OCI-LY7 (cell line): Measurements from ENCODE around the gene LRBA. TPM values are rescaled to one million over a fixed set of nuclear protein-coding genes. Genes with fewer than 3 reads are reported as not detected.

Experiments used
- BruUV-seq: library from RNA; stranded (reverse); fragments of 400-500 nt; replicated peaks from 2 replicates; lab custom pipeline; 2021; lab: Mats Ljungman, UMichigan
- CTCF ChIA-PET: fragments of 300-600 bp; sonication (Branson Sonifier 250); formaldehyde crosslinking; loops from one replicate; lab custom pipeline; 2022; ENCODE audit warnings: antibody characterized with exemption; ENCODE audit not compliant: unreplicated experiment; lab: Charles Lee
- POLR2A ChIA-PET: fragments of 300-600 bp; sonication (Branson Sonifier 250); formaldehyde crosslinking; loops from one replicate; lab custom pipeline; 2022; ENCODE audit warnings: antibody characterized with exemption; lab: Charles Lee
- DNase-seq: peaks from one replicate; pipeline ENCODE4 v3.0.0-alpha.2; 2015; ENCODE audit warnings: low spot score
- H2AFZ ChIP-seq: fragments of 200-600 bp; sonication (generic), shearing (Covaris generic); 2 replicates; pipeline ENCODE4 v1.6.1; 2014; ENCODE audit warnings: mild to moderate bottlenecking, antibody characterized with exemption, low read length, moderate library complexity
- H3K27ac ChIP-seq: fragments of 200-600 bp; sonication (generic); 2 replicates; pipeline ENCODE4 v1.5.1; 2014; ENCODE audit warnings: mixed run types, low read depth, mild to moderate bottlenecking, moderate library complexity, low read length, inconsistent platforms; ENCODE audit not compliant: poor library complexity, severe bottlenecking
- H3K36me3 ChIP-seq: fragments of 200-600 bp; sonication (generic); 2 replicates; pipeline ENCODE4 v1.6.1; 2014; ENCODE audit warnings: mild to moderate bottlenecking, antibody characterized with exemption, low read length, moderate library complexity, mixed read lengths; ENCODE audit not compliant: insufficient read depth
- H3K4me1 ChIP-seq: fragments of 200-600 bp; sonication (generic); 2 replicates; pipeline ENCODE4 v1.5.1; 2014; ENCODE audit warnings: mild to moderate bottlenecking, low read length; ENCODE audit not compliant: insufficient read depth, poor library complexity, severe bottlenecking
- H3K4me2 ChIP-seq: fragments of 200-600 bp; sonication (generic); 2 replicates; pipeline ENCODE4 v1.6.1; 2014; ENCODE audit warnings: mild to moderate bottlenecking, low read length
- H3K4me3 ChIP-seq: fragments of 200-600 bp; sonication (generic); 2 replicates; pipeline ENCODE4 v1.5.1; 2014; ENCODE audit warnings: mild to moderate bottlenecking, low read depth, low read length; ENCODE audit not compliant: poor library complexity, severe bottlenecking
- H3K79me2 ChIP-seq: fragments of 200-600 bp; sonication (generic); 2 replicates; pipeline ENCODE4 v1.6.1; 2016; ENCODE audit warnings: low read depth, mild to moderate bottlenecking, low read length, moderate library complexity, mixed read lengths; ENCODE audit not compliant: insufficient read depth
- H3K9me2 ChIP-seq: fragments of 200-600 bp; sonication (generic); 2 replicates; pipeline ENCODE4 v1.6.1; 2016; ENCODE audit warnings: mild to moderate bottlenecking, low read length, mixed read lengths; ENCODE audit not compliant: insufficient read depth
- H3K9me3 ChIP-seq: fragments of 200-600 bp; sonication (generic); 2 replicates; pipeline ENCODE4 v1.6.1; 2014; ENCODE audit warnings: mild to moderate bottlenecking, mixed run types, low read length, mixed read lengths
- H4K20me1 ChIP-seq: fragments of 200-600 bp; sonication (generic); 2 replicates; pipeline ENCODE4 v1.6.1; 2014; ENCODE audit warnings: mild to moderate bottlenecking, antibody characterized with exemption, low read length, moderate library complexity, mixed read lengths; ENCODE audit not compliant: insufficient read depth
- EZH2phosphoT487 ChIP-seq: fragments of 200-600 bp; sonication (generic); IDR thresholded peaks from 2 replicates; pipeline ENCODE4 v1.6.1; 2018; ENCODE audit warnings: low read depth, borderline replicate concordance, mild to moderate bottlenecking, mixed run types, antibody characterized with exemption, low read length, moderate library complexity, mixed read lengths
- intact Hi-C: fragments of 100-400 bp; cut with micrococcal nuclease; formaldehyde crosslinking; loops from one replicate; pipeline ENCODE4 v1.10.0; 2022; ENCODE audit not compliant: unreplicated experiment
- total RNA-seq, 2 experiments: library from RNA; depleted of rRNA in 1 of 2; stranded (reverse); fragments of >200 nt in 1 of 2; shearing (Covaris generic) in 1 of 2; gene quantifications; 2 replicates each; pipeline ENCODE4 v1.2.3, GENCODE V29; 2014 to 2022
- TF ChIP-seq, protein P1 (sequence below): fragments of 200-600 bp; sonication (generic); conservative IDR thresholded peaks from 2 replicates; pipeline ENCODE4 v1.5.1; 2014; ENCODE audit warnings: mild to moderate bottlenecking, antibody characterized with exemption, low read length, moderate library complexity, mixed read lengths

Gene LRBA
- total RNA-seq, 2 experiments from 2014 or later = 60.4 to 66.7 TPM

DNA sequence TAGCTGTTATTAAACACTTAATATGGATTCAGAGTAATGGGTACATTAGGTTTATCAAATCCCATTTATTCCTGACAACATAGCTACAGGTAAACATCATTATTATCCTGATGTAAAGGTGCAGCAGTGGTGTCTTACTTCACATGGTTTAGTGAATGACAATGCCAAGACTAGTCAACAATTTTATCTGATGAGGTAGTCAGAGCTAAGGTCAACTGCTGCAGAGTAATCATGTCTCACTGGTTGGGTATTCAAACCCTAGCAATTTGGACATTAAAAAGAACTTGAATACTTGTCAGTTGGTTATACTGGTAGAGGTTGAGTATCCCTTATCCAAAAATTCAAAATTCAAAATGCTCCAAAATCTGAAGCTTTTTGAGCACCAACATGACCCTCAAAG lies 315.5 kb downstream of the LRBA start:
- no peaks in the 10 kb centered on the region for H4K20me1 ChIP-seq
- CTCF ChIA-PET = no interaction called here
- H3K27ac ChIP-seq = no peak overlapping the region
- H2AFZ ChIP-seq = no peak overlapping the region
- intact Hi-C loops = no loop called here
- no peaks in the 10 kb centered on the region for H3K36me3 ChIP-seq
- no peak for TF ChIP-seq EZH2phosphoT487
- TF ChIP-seq, protein P1, sequence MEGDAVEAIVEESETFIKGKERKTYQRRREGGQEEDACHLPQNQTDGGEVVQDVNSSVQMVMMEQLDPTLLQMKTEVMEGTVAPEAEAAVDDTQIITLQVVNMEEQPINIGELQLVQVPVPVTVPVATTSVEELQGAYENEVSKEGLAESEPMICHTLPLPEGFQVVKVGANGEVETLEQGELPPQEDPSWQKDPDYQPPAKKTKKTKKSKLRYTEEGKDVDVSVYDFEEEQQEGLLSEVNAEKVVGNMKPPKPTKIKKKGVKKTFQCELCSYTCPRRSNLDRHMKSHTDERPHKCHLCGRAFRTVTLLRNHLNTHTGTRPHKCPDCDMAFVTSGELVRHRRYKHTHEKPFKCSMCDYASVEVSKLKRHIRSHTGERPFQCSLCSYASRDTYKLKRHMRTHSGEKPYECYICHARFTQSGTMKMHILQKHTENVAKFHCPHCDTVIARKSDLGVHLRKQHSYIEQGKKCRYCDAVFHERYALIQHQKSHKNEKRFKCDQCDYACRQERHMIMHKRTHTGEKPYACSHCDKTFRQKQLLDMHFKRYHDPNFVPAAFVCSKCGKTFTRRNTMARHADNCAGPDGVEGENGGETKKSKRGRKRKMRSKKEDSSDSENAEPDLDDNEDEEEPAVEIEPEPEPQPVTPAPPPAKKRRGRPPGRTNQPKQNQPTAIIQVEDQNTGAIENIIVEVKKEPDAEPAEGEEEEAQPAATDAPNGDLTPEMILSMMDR = no peak
- H3K4me3 ChIP-seq = no peak overlapping the region
- DNase-seq = no peak
- POLR2A ChIA-PET = interaction anchor here (0.7 to 0.9 kb wide), 2 partner anchors 24 to 144 kb away, joined by 3 read pairs; no protein-coding TSS in a partner anchor
- H3K79me2 ChIP-seq = no peaks in the 10 kb centered on the region
- no TSS peak for BruUV-seq
- no peaks in the 10 kb centered on the region for H3K4me1 ChIP-seq
- H3K9me2 ChIP-seq = no peaks in the 10 kb centered on the region
- no peaks in the 10 kb centered on the region for H3K9me3 ChIP-seq
- H3K4me2 ChIP-seq = no peak overlapping the region

DNA sequence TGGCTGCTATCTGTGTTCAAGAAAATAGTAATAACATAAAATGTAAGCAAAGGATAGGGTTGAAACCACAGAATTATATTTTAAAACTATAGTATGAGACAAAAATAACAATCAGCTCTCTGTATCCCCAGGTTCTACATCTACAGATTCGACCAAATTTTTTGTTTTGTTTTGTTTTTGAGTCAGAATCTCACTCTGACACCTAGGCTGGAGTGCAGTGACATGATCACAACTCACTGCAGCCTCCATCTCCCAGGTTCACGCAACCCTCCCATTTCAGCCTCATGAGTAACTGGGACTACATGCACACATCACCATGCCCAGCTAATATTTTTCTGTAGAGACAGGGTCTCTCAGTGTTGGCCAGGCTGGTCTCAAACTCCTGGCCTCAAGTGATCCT lies 319.9 kb downstream of the LRBA start:
- H3K27ac ChIP-seq = no peak overlapping the region
- POLR2A ChIA-PET = interaction anchor here (0.6 kb wide), 1 partner anchor 363 kb away, joined by 4 read pairs; no protein-coding TSS in a partner anchor

DNA sequence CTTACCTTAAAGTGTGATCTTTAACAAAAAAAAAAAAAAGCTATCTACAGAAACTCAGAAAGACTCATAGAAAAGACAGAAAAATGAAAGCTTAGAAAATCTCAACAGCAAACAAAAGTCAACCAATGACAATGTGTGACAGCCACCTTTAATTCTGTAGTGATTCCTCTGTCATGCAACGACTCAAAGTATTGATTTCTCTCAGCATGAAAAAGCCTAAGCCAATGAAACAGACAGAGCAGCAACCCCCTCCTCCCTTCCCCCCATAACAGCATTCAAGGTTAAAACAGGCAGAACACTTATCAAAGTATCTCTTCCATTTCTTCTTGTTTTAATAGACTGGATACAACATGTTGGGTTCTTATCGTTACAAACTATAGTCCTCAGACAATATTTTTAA lies 320.6 kb downstream of the LRBA start:
- Histone ChIP-seq H3K4me1 (no peaks in the 10 kb centered on the region), H3K9me2 (no peaks in the 10 kb centered on the region), H3K4me3 (no peak overlapping the region), H4K20me1 (no peaks in the 10 kb centered on the region), H3K27ac (no peak overlapping the region), H3K36me3 (no peaks in the 10 kb centered on the region), H3K79me2 (no peaks in the 10 kb centered on the region), H2AFZ (no peak overlapping the region), H3K9me3 (no peaks in the 10 kb centered on the region), H3K4me2 (no peak overlapping the region)
- ChIA-PET CTCF (no interaction called here), POLR2A (no interaction called here)
- TF ChIP-seq EZH2phosphoT487 = no peak
- TF ChIP-seq, protein P1 = no peak
- BruUV-seq = no TSS peak
- intact Hi-C loops = no loop called here
- no peak for DNase-seq

More for the DNA sequence above, 319.9 kb downstream of the LRBA start:
- Histone ChIP-seq H3K36me3 (no peaks in the 10 kb centered on the region), H4K20me1 (no peaks in the 10 kb centered on the region), H3K9me2 (no peaks in the 10 kb centered on the region), H3K9me3 (no peaks in the 10 kb centered on the region), H3K4me2 (no peak overlapping the region), H3K79me2 (no peaks in the 10 kb centered on the region), H3K4me1 (no peaks in the 10 kb centered on the region), H2AFZ (no peak overlapping the region), H3K4me3 (no peak overlapping the region)
- no TSS peak for BruUV-seq
- intact Hi-C loops = no loop called here
- CTCF ChIA-PET = no interaction called here
- TF ChIP-seq EZH2phosphoT487 = no peak
- TF ChIP-seq, protein P1 = no peak
- DNase-seq = no peak
